ENCODE data around the gene ZNF175. TPM values are rescaled to one million over a fixed set of nuclear protein-coding genes. Genes with fewer than 3 reads are reported as not detected.

ZNF175 gene
- total and polyA plus RNA-seq, 12 donors = 2.1 to 14.5 (median 6.6) TPM

DNA sequence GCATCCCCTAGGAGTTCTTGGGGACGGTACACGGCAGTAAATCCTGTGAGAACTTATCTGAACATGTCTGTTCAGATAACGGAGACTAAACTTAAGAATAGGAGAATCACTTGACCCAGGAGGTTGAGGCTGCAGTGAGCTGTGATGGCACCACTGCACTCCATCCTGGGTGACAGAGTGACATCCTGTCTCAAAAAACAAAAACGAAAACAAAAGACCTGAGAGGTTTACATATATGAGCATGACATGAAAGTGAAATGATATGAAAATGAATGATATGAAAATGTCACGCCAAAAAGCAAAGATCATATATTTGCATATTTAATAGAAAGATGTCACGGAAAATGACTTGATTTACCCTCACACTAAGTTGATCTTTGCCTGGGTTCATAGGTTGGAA is 5.8 kb downstream of the ZNF175 start:
- no peak overlapping the region for H3K27ac ChIP-seq
- intact Hi-C loops (cut with DNase I) = no loop called here
- no peak for DNase-seq
- H3K36me3 ChIP-seq (replicated peaks in 1 of 2) = peaks cover 0 to 37% of the 10 kb centered on the region in 2 donors
- no peaks in the 10 kb centered on the region for H3K27me3 ChIP-seq
- peaks cover 0 to 11% of the 10 kb centered on the region in 2 donors for H3K4me1 ChIP-seq (replicated peaks in 1 of 2)
- no peaks in the 10 kb centered on the region for H3K9me3 ChIP-seq (replicated peaks in 1 of 3)
- H3K4me3 ChIP-seq = no peak overlapping the region
- TF ChIP-seq CTCF (IDR thresholded peaks at IDR 0.05) = no peak
- no peak for TF ChIP-seq POLR2A (IDR thresholded peaks at IDR 0.05)
- 92 to 96% (median 93%) methylated on average over 6 of the region's 6 CpGs for WGBS, 4 donors

GRCh38 chr19:51586103-51586728 is 15.1 kb downstream of the ZNF175 start:
- DNase-seq = no peak
- 79 to 95% (median 85%) methylated on average over 1 of the region's 1 CpG for WGBS, 4 donors
- peaks cover 0 to 43% of the 10 kb centered on the region in 2 donors for H3K36me3 ChIP-seq (replicated peaks in 1 of 2)
- peaks cover 0 to 17% (median 0%) of the 10 kb centered on the region in 3 donors for H3K9me3 ChIP-seq (replicated peaks in 1 of 3)
- H3K4me3 ChIP-seq = no peak overlapping the region
- intact Hi-C loops (cut with DNase I) = no loop called here
- H3K27me3 ChIP-seq = no peaks in the 10 kb centered on the region
- H3K4me1 ChIP-seq (replicated peaks in 1 of 2) = no peaks in the 10 kb centered on the region
- no peak for TF ChIP-seq POLR2A (IDR thresholded peaks at IDR 0.05)
- TF ChIP-seq CTCF (IDR thresholded peaks at IDR 0.05) = no peak
- H3K27ac ChIP-seq = no peak overlapping the region

DNA sequence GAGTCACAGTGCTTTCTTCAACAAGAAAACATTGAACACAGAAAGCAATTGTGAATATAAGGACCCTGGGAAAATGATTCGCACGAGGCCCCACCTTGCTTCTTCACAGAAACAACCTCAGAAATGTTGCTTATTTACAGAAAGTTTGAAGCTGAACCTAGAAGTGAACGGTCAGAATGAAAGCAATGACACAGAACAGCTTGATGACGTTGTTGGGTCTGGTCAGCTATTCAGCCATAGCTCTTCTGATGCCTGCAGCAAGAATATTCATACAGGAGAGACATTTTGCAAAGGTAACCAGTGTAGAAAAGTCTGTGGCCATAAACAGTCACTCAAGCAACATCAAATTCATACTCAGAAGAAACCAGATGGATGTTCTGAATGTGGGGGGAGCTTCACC is 15.7 kb downstream of the ZNF175 start:
- intact Hi-C loops (cut with DNase I) = no loop called here
- DNase-seq = no peak
- Histone ChIP-seq H3K36me3 (replicated peaks in 1 of 2) (peaks cover 0 to 37% of the 10 kb centered on the region in 2 donors), H3K27me3 (no peaks in the 10 kb centered on the region), H3K27ac (no peak overlapping the region), H3K4me1 (replicated peaks in 1 of 2) (no peaks in the 10 kb centered on the region), H3K4me3 (no peak overlapping the region), H3K9me3 (replicated peaks in 1 of 3) (peaks cover 0 to 17% (median 0%) of the 10 kb centered on the region in 3 donors)
- TF ChIP-seq CTCF (IDR thresholded peaks at IDR 0.05) (no peak), POLR2A (IDR thresholded peaks at IDR 0.05) (no peak)
- WGBS, 4 donors = 93 to 99% (median 98%) methylated on average over 4 of the region's 4 CpGs

GRCh38 chr19:51587264-51588191 is 16.4 kb downstream of the ZNF175 start:
- Histone ChIP-seq H3K27ac (no peak overlapping the region), H3K4me1 (replicated peaks in 1 of 2) (no peaks in the 10 kb centered on the region), H3K36me3 (replicated peaks in 1 of 2) (peaks cover 0 to 30% of the 10 kb centered on the region in 2 donors), H3K9me3 (replicated peaks in 1 of 3) (peaks cover 0 to 17% (median 0%) of the 10 kb centered on the region in 3 donors), H3K27me3 (no peaks in the 10 kb centered on the region), H3K4me3 (no peak overlapping the region)
- WGBS, 4 donors = 97 to 98% (median 97%) methylated on average over 9 of the region's 9 CpGs
- intact Hi-C loops (cut with DNase I) = no loop called here
- no peak for DNase-seq
- no peak for TF ChIP-seq CTCF (IDR thresholded peaks at IDR 0.05)
- no peak for TF ChIP-seq POLR2A (IDR thresholded peaks at IDR 0.05)
